SU-DHL-6 (cell line): Measurements from ENCODE around the gene ZMIZ1.

ENCODE experiments used
- H2AFZ ChIP-seq: fragments of 200-600 bp; sonication (generic); 2 replicates; pipeline ENCODE4 v1.6.1; 2014; ENCODE audit warnings: low read depth, mild to moderate bottlenecking, moderate library complexity, mixed read lengths, antibody characterized with exemption, low read length; ENCODE audit not compliant: severe bottlenecking
- H3F3A ChIP-seq: fragments of 200-600 bp; shearing (Covaris generic); 2 replicates; pipeline ENCODE4 v1.6.0; 2016; ENCODE audit warnings: antibody characterized with exemption, mild to moderate bottlenecking; ENCODE audit not compliant: insufficient read depth
- H3K27ac ChIP-seq: fragments of 200-600 bp; sonication (generic); 2 replicates; pipeline ENCODE4 v1.5.1; 2016; ENCODE audit warnings: low read depth, mild to moderate bottlenecking, low read length, moderate library complexity, mixed read lengths
- H3K27me3 ChIP-seq: fragments of 200-600 bp; sonication (generic), shearing (Covaris generic); 2 replicates; pipeline ENCODE4 v1.6.0; 2014; ENCODE audit warnings: mild to moderate bottlenecking, low read length
- H3K36me3 ChIP-seq: fragments of 200-600 bp; sonication (generic); 2 replicates; pipeline ENCODE4 v1.6.1; 2014; ENCODE audit warnings: mild to moderate bottlenecking, low read length, mixed read lengths
- H3K4me2 ChIP-seq: fragments of 300-600, 200-600 bp; shearing (Covaris generic), sonication (generic); 2 replicates; pipeline ENCODE4 v1.6.0; 2014; ENCODE audit warnings: low read length, low read depth, mild to moderate bottlenecking; ENCODE audit not compliant: poor library complexity, severe bottlenecking
- H3K4me3 ChIP-seq: fragments of 200-600 bp; sonication (generic); 2 replicates; pipeline ENCODE4 v1.5.1; 2014; ENCODE audit warnings: antibody characterized with exemption, low read length, mild to moderate bottlenecking, mixed read lengths; ENCODE audit not compliant: insufficient read depth, poor library complexity, severe bottlenecking
- H3K79me2 ChIP-seq: fragments of 200-600 bp; sonication (generic); 2 replicates; pipeline ENCODE4 v1.6.1; 2014; ENCODE audit warnings: mild to moderate bottlenecking, low read length, moderate library complexity; ENCODE audit not compliant: insufficient read depth
- H3K9ac ChIP-seq: fragments of 200-600 bp; sonication (generic); 2 replicates; pipeline ENCODE4 v1.7.0; 2014; ENCODE audit warnings: mild to moderate bottlenecking, low read length
- H3K9me2 ChIP-seq: fragments of 200-600 bp; sonication (generic); replicated peaks from 2 replicates; pipeline ENCODE4 v1.6.1; 2014; ENCODE audit warnings: low read length; ENCODE audit not compliant: insufficient read depth
- H3K9me3 ChIP-seq: fragments of 200-600 bp; sonication (generic); 2 replicates; pipeline ENCODE4 v1.6.1; 2014; ENCODE audit warnings: low read length, mixed read lengths; ENCODE audit not compliant: insufficient read depth
- H4K20me1 ChIP-seq: fragments of 200-600 bp; sonication (generic); 2 replicates; pipeline ENCODE4 v1.6.1; 2014; ENCODE audit warnings: low read depth, mild to moderate bottlenecking, antibody characterized with exemption, low read length, moderate library complexity, mixed read lengths
- CTCF ChIP-seq: fragments of 200-600 bp; sonication (generic); IDR thresholded peaks from one replicate; pipeline ENCODE4 v1.5.1; 2017; ENCODE audit warnings: antibody characterized with exemption, mild to moderate bottlenecking, low read length, moderate library complexity; ENCODE audit not compliant: insufficient read depth, poor library complexity, severe bottlenecking
- EZH2phosphoT487 ChIP-seq: fragments of 200-600 bp; sonication (generic), shearing (Covaris generic); conservative IDR thresholded peaks from 2 replicates; pipeline ENCODE4 v1.6.1; 2018; ENCODE audit warnings: mild to moderate bottlenecking, antibody characterized with exemption, low read length, moderate library complexity, mixed read lengths

ZMIZ1 gene

GRCh38 chr10:79158402-79159097 is 89.8 kb downstream of the ZMIZ1 start:
- no peaks in the 10 kb centered on the region for H3K27me3 ChIP-seq
- H2AFZ ChIP-seq, result no peak overlapping the region
- H3K36me3 ChIP-seq, result no peaks in the 10 kb centered on the region
- H3K4me3 ChIP-seq, result no peak overlapping the region
- no peak for TF ChIP-seq CTCF
- no peak for TF ChIP-seq EZH2phosphoT487
- no peak overlapping the region for H3K4me2 ChIP-seq
- no peak overlapping the region for H3K9ac ChIP-seq
- H4K20me1 ChIP-seq, result no peaks in the 10 kb centered on the region
- no peaks in the 10 kb centered on the region for H3F3A ChIP-seq
- no peaks in the 10 kb centered on the region for H3K9me2 ChIP-seq
- no peaks in the 10 kb centered on the region for H3K9me3 ChIP-seq
- no peaks in the 10 kb centered on the region for H3K79me2 ChIP-seq
- H3K27ac ChIP-seq, result no peak overlapping the region

GRCh38 chr10:79159141-79159651 is 90.4 kb downstream of the ZMIZ1 start:
- no peaks in the 10 kb centered on the region for H3K36me3 ChIP-seq
- TF ChIP-seq CTCF, result no peak
- TF ChIP-seq EZH2phosphoT487, result no peak
- H3K9me2 ChIP-seq, result no peaks in the 10 kb centered on the region
- no peak overlapping the region for H3K4me2 ChIP-seq
- no peak overlapping the region for H3K4me3 ChIP-seq
- no peaks in the 10 kb centered on the region for H4K20me1 ChIP-seq
- no peaks in the 10 kb centered on the region for H3F3A ChIP-seq
- no peak overlapping the region for H3K27ac ChIP-seq
- no peaks in the 10 kb centered on the region for H3K79me2 ChIP-seq
- no peaks in the 10 kb centered on the region for H3K9me3 ChIP-seq
- no peak overlapping the region for H3K9ac ChIP-seq
- no peaks in the 10 kb centered on the region for H3K27me3 ChIP-seq
- no peak overlapping the region for H2AFZ ChIP-seq

- Histone ChIP-seq H2AFZ (no peak overlapping the region), H3K27me3 (no peaks in the 10 kb centered on the region), H3K4me3 (no peak overlapping the region), H3K79me2 (no peaks in the 10 kb centered on the region), H3K27ac (no peak overlapping the region), H3K9ac (no peak overlapping the region), H4K20me1 (no peaks in the 10 kb centered on the region), H3K9me2 (no peaks in the 10 kb centered on the region), H3K36me3 (no peaks in the 10 kb centered on the region), H3F3A (no peaks in the 10 kb centered on the region), H3K4me2 (no peak overlapping the region), H3K9me3 (no peaks in the 10 kb centered on the region)
- no peak for TF ChIP-seq CTCF
These were observed 91.0 kb downstream of the ZMIZ1 start for GRCh38 chr10:79159785-79160184.
